HepG2 (cell line): ENCODE measurements around the gene LRBA. TPM values are rescaled to one million over a fixed set of nuclear protein-coding genes. Genes with fewer than 3 reads are reported as not detected.

ENCODE experiments used
- ATAC-seq: fragments of 200-7000 bp; cut with Tn5 transposase; 3 replicates; pipeline ENCODE4 v1.9.1; 2020; ENCODE audit warnings: mild to moderate bottlenecking, moderate library complexity
- BruUV-seq: library from RNA; stranded (reverse); fragments of 400-500 nt; replicated peaks from 2 replicates; lab custom pipeline; 2021; lab: Mats Ljungman, UMichigan
- CTCF ChIA-PET: fragments of 300-600 bp; formaldehyde crosslinking; extraction: SDS; loops from one replicate; lab custom pipeline; 2021; ENCODE audit warnings: low total read pairs, inconsistent platforms, low intra/inter-chr PET ratio; lab: Yijun Ruan, JAX
- POLR2A ChIA-PET: fragments of 350-600 bp; sonication (Branson Sonifier 250); formaldehyde crosslinking; loops from one replicate; lab custom pipeline; 2020; ENCODE audit warnings: antibody characterized with exemption, inconsistent platforms; lab: Yijun Ruan, JAX
- DNase-seq: peaks from one replicate; pipeline ENCODE4 v3.0.0-alpha.2; 2015; ENCODE audit warnings: low spot score
- FAIRE-seq: peaks from 3 replicates; lab custom pipeline; 2011; peaks lifted over from hg19 to GRCh38; lab: Jason Lieb, UNC
- H2AFZ ChIP-seq: one replicate; pipeline ENCODE4 v1.6.1; 2011; ENCODE audit warnings: low read length, inconsistent platforms
- H3K27ac ChIP-seq: fragments of 300-600 bp; 3 replicates; pipeline ENCODE4 v1.8.0; 2011; ENCODE audit warnings: mixed run types, mild to moderate bottlenecking, mixed read lengths, low read length, inconsistent platforms; ENCODE audit not compliant: insufficient read depth; ENCODE audit errors: extremely low read length
- H3K27me3 ChIP-seq, 2 experiments: fragments of 200-600 bp in 1 of 2; 2 replicates in 1 of 2; 3 replicates in 1 of 2; pipeline versions ENCODE4 v1.6.0 to v1.8.0; 2011; ENCODE audit warnings: low read length in 2 of 2, mild to moderate bottlenecking in 2 of 2, moderate library complexity in 2 of 2, inconsistent platforms in 1 of 2; ENCODE audit not compliant: insufficient read depth in 2 of 2, control insufficient read depth in 1 of 2
- H3K36me3 ChIP-seq, 2 experiments: fragments of 200-600 bp in 1 of 2; replicated peaks in 1 of 2; 2 replicates in 1 of 2; 3 replicates in 1 of 2; pipeline versions ENCODE4 v1.5.1 to v1.8.0; 2011; ENCODE audit warnings: low read length in 2 of 2, inconsistent platforms in 1 of 2; ENCODE audit not compliant: insufficient read depth in 2 of 2, control insufficient read depth in 1 of 2
- H3K4me1 ChIP-seq: 2 replicates; pipeline ENCODE4 v1.5.1; 2012; ENCODE audit warnings: low read length, inconsistent platforms; ENCODE audit not compliant: insufficient read depth
- H3K4me2 ChIP-seq: 2 replicates; pipeline ENCODE4 v1.6.0; 2011; ENCODE audit warnings: low read depth, low read length, inconsistent platforms
- H3K4me3 ChIP-seq, 3 experiments: fragments of 200-600 bp in 1 of 3; sonication (generic), shearing (Covaris generic) in 1 of 3; replicated peaks in 1 of 3; 2 replicates each; pipeline ENCODE4 v1.5.1; 2011 to 2016; ENCODE audit warnings: low read length in 3 of 3, inconsistent platforms in 2 of 3, low read depth in 2 of 3, mild to moderate bottlenecking in 2 of 3, control low read depth in 1 of 3, mixed read lengths in 1 of 3; ENCODE audit not compliant: insufficient read depth in 1 of 3
- H3K79me2 ChIP-seq: one replicate; pipeline ENCODE4 v1.6.1; 2011; ENCODE audit warnings: low read length, inconsistent platforms; ENCODE audit not compliant: insufficient read depth
- H3K9ac ChIP-seq: 2 replicates; pipeline ENCODE4 v1.6.0; 2011; ENCODE audit warnings: mild to moderate bottlenecking, low read depth, low read length, inconsistent platforms; ENCODE audit not compliant: insufficient read depth
- H3K9me3 ChIP-seq: 2 replicates; pipeline ENCODE4 v1.5.1; 2012; ENCODE audit warnings: mild to moderate bottlenecking, low read length
- H4K20me1 ChIP-seq: 2 replicates; pipeline ENCODE4 v1.6.0; 2011; ENCODE audit warnings: inconsistent platforms, mild to moderate bottlenecking, low read length, moderate library complexity; ENCODE audit not compliant: insufficient read depth
- ATF4 ChIP-seq, 2 experiments: fragments of 450-650 bp in 1 of 2; sonication (generic) in 1 of 2; formaldehyde crosslinking; IDR thresholded peaks; 2 replicates each; pipeline versions ENCODE4 v1.5.0 to v1.8.0; 2020 to 2022; ENCODE audit warnings: mild to moderate bottlenecking in 1 of 2, missing genetic modification reagents in 1 of 2
- ATF7 ChIP-seq, 2 experiments: fragments of 450-650 bp in 1 of 2; sonication (generic) in 1 of 2; formaldehyde crosslinking in 1 of 2; IDR thresholded peaks; 2 replicates each; pipeline versions ENCODE4 v1.4.0 to v1.6.1; 2016 to 2020; ENCODE audit warnings: antibody characterized with exemption in 1 of 2, mild to moderate bottlenecking in 1 of 2, missing genetic modification reagents in 1 of 2
- DNMT1 ChIP-seq: sonication (generic); formaldehyde crosslinking; IDR thresholded peaks from 2 replicates; pipeline ENCODE4 v1.5.1; 2020; ENCODE audit warnings: mild to moderate bottlenecking, missing genetic modification reagents
- HIC2 ChIP-seq: sonication (generic); formaldehyde crosslinking; IDR thresholded peaks from 2 replicates; pipeline ENCODE4 v1.9.0; 2022; ENCODE audit warnings: low read depth, missing genetic modification reagents
- NR0B2 ChIP-seq: sonication (generic); formaldehyde crosslinking; IDR thresholded peaks from 2 replicates; pipeline ENCODE4 v1.4.0; 2020; ENCODE audit warnings: mild to moderate bottlenecking, missing genetic modification reagents
- NRL ChIP-seq: sonication (generic); formaldehyde crosslinking; IDR thresholded peaks from 2 replicates; pipeline ENCODE4 v1.5.0; 2020; ENCODE audit warnings: missing genetic modification reagents, mild to moderate bottlenecking, moderate library complexity, borderline replicate concordance
- PAX8 ChIP-seq: sonication (generic); formaldehyde crosslinking; IDR thresholded peaks from 2 replicates; pipeline ENCODE4 v1.8.0; 2022; ENCODE audit warnings: mild to moderate bottlenecking, missing genetic modification reagents, borderline replicate concordance
- SYNCRIP ChIP-seq: fragments of 200-400 bp; formaldehyde crosslinking; IDR thresholded peaks from 2 replicates; pipeline ENCODE4 v1.6.1; 2018; ENCODE audit warnings: mild to moderate bottlenecking, low read depth, low read length; ENCODE audit not compliant: insufficient read depth
- ZNF207 ChIP-seq: fragments of 450-650 bp; IDR thresholded peaks from 2 replicates; pipeline ENCODE4 v1.6.1; 2016; ENCODE audit warnings: antibody characterized with exemption, borderline replicate concordance
- ZNF230 ChIP-seq: sonication (generic); formaldehyde crosslinking; IDR thresholded peaks from 2 replicates; pipeline ENCODE4 v1.4.0; 2020; ENCODE audit warnings: mild to moderate bottlenecking, missing genetic modification reagents
- ZNF431 ChIP-seq: sonication (generic); formaldehyde crosslinking; IDR thresholded peaks from 2 replicates; pipeline ENCODE4 v1.9.0; 2022; ENCODE audit warnings: missing genetic modification reagents, low read depth, mild to moderate bottlenecking, borderline replicate concordance
- ZNF530 ChIP-seq: sonication (generic); formaldehyde crosslinking; IDR thresholded peaks from 2 replicates; pipeline ENCODE4 v1.5.0; 2020; ENCODE audit warnings: low read depth, mild to moderate bottlenecking, missing genetic modification reagents
- ZSCAN22 ChIP-seq: sonication (generic); formaldehyde crosslinking; IDR thresholded peaks from 2 replicates; pipeline ENCODE4 v1.4.0; 2020; ENCODE audit warnings: mild to moderate bottlenecking, missing genetic modification reagents
- WGBS: methylation state at CpG from one replicate; pipeline ENCODE4 v1.1.6; 2017; ENCODE audit warnings: low lambda C conversion rate; 5-methylcytosine and 5-hydroxymethylcytosine counted together
- in situ Hi-C: cut with HindIII; loops from 2 replicates; pipeline ENCODE4 v1.10.0; 2017; ENCODE audit warnings: low pct_unique_long_range_greater_than_20kb; ENCODE audit not compliant: extremely low pct_ligation_motif_present
- intact Hi-C: fragments of 100-400 bp; cut with micrococcal nuclease; formaldehyde crosslinking; loops from one replicate; pipeline ENCODE4 v1.10.0; 2022; ENCODE audit not compliant: unreplicated experiment
- polyA plus RNA-seq, 8 experiments: library from polyadenylated mRNA; depleted of rRNA in 3 of 8; stranded (reverse) in 7 of 8; unstranded in 1 of 8; fragments of >200 nt; fragmentation: Illumina TruSeq in 4 of 8; extraction: Trizol in 4 of 8; gene quantifications; 2 replicates each; pipeline versions ENCODE4 v1.2.1 to v1.2.3, GENCODE V29; 2011 to 2016; ENCODE audit warnings: low read depth in 4 of 8, missing spikeins in 1 of 8, mixed read lengths in 1 of 8; ENCODE audit not compliant: insufficient read depth in 1 of 8
- total RNA-seq, 5 experiments: library from RNA; depleted of rRNA; stranded (reverse); fragments of >200 nt; fragmentation: Illumina TruSeq; extraction: Trizol; gene quantifications; 2 replicates each; pipeline ENCODE4 v1.2.3, GENCODE V29; 2016; ENCODE audit warnings: low read depth in 1 of 5

Gene LRBA
- total and polyA plus RNA-seq, 2 of the 13 experiments (the other 11 are each of a cell fraction or from before 2014, with no cell fraction given) = 21.0 to 37.2 TPM

GRCh38 chr4:150600812-150601445 is 414.2 kb downstream of the LRBA start:
- H3K4me2 ChIP-seq = no peak overlapping the region
- ChIA-PET POLR2A (no interaction called here), CTCF (no interaction called here)
- no peaks in the 10 kb centered on the region for H3K27me3 ChIP-seq
- no peak for DNase-seq
- no peaks in the 10 kb centered on the region for H3K79me2 ChIP-seq
- no peaks in the 10 kb centered on the region for H3K9me3 ChIP-seq
- H3K4me3 ChIP-seq = no peak overlapping the region
- H3K9ac ChIP-seq = no peak overlapping the region
- H2AFZ ChIP-seq = no peak overlapping the region
- ATAC-seq = no peak
- TF ChIP-seq ATF7 (IDR thresholded peaks at IDR 0.05) = peak; percentile 84
- TF ChIP-seq ATF7 (CRISPR knock-in tag; IDR thresholded peaks at IDR 0.05) = no peak
- no peak for TF ChIP-seq NR0B2 (CRISPR knock-in tag)
- in situ Hi-C loops (no loop called here), intact Hi-C loops (no loop called here)
- no TSS peak for BruUV-seq
- no peak for FAIRE-seq
- no peak overlapping the region for H3K27ac ChIP-seq
- H3K36me3 ChIP-seq = peaks cover 0 to 6% of the 10 kb centered on the region in 2 experiments; a peak in 2 of 5 replicates
- H4K20me1 ChIP-seq = no peaks in the 10 kb centered on the region
- H3K4me1 ChIP-seq = no peaks in the 10 kb centered on the region
- 95% methylated on average over 5 of the region's 5 CpGs for WGBS

- CTCF ChIA-PET = no interaction called here
- intact Hi-C loops = no loop called here
- H2AFZ ChIP-seq = no peak overlapping the region
- POLR2A ChIA-PET = no interaction called here
- BruUV-seq = no TSS peak
- no peak overlapping the region for H3K9ac ChIP-seq
- no peaks in the 10 kb centered on the region for H4K20me1 ChIP-seq
- no peak for DNase-seq
- H3K9me3 ChIP-seq = no peaks in the 10 kb centered on the region
- no peak for FAIRE-seq
- ATAC-seq = no peak
- no peak overlapping the region for H3K4me3 ChIP-seq
- H3K4me2 ChIP-seq = no peak overlapping the region
- in situ Hi-C loops = no loop called here
- TF ChIP-seq SYNCRIP (no peak), ZSCAN22 (CRISPR knock-in tag) (no peak), ZNF431 (CRISPR knock-in tag) (no peak), NRL (CRISPR knock-in tag) (no peak), ZNF207 (no peak), ZNF230 (CRISPR knock-in tag) (no peak), HIC2 (CRISPR knock-in tag) (no peak), ATF4 (CRISPR knock-in tag; IDR thresholded peaks at IDR 0.05) (no peak), PAX8 (CRISPR knock-in tag) (no peak), DNMT1 (no peak), ZNF530 (CRISPR knock-in tag) (no peak)
- peaks cover 0 to 6% of the 10 kb centered on the region in 2 experiments; a peak in 2 of 5 replicates for H3K36me3 ChIP-seq
- H3K27me3 ChIP-seq = no peaks in the 10 kb centered on the region
- no peak overlapping the region for H3K27ac ChIP-seq
- H3K4me1 ChIP-seq = no peaks in the 10 kb centered on the region
- 96% methylated on average over 1 of the region's 1 CpG for WGBS
- no peaks in the 10 kb centered on the region for H3K79me2 ChIP-seq
Observed at GRCh38 chr4:150599547-150599946, 415.5 kb downstream of the LRBA start.
